ENCODE results near the gene GRAMD2B. TPM values are rescaled to one million over a fixed set of nuclear protein-coding genes. Genes with fewer than 3 reads are reported as not detected.

Gene GRAMD2B
- total and polyA plus RNA-seq, 12 donors = 4.0 to 80.9 (median 25.2) TPM

- intact Hi-C loops (cut with DNase I) = loop anchor here in 1 of 2 donors (10.0 kb wide), 2 partner anchors 45 to 85 kb away; no protein-coding TSS in a partner anchor
- Histone ChIP-seq H3K27ac (peak overlapping the region; percentile 45 to 74 (median 66)), H3K27me3 (no peaks in the 10 kb centered on the region), H3K4me1 (replicated peaks in 1 of 2) (peaks cover 10 to 28% of the 10 kb centered on the region in 2 donors), H3K4me3 (no peak overlapping the region), H3K36me3 (replicated peaks in 1 of 2) (no peaks in the 10 kb centered on the region), H3K9me3 (replicated peaks in 1 of 3) (no peaks in the 10 kb centered on the region)
- WGBS, 4 donors = 30 to 39% (median 34%) methylated on average over 8 of the region's 8 CpGs
- TF ChIP-seq POLR2A (IDR thresholded peaks at IDR 0.05) (peak in 1 of 2 donors; percentile 41), CTCF (IDR thresholded peaks at IDR 0.05) (no peak)
- DNase-seq = peak in 5 of 7 donors; percentile 39 to 60 (median 49)
Observed at GRCh38 chr5:126449751-126450271, 26.6 kb downstream of the GRAMD2B start.

GRCh38 chr5:126450346-126450745, 27.1 kb downstream of the GRAMD2B start:
- H3K27ac ChIP-seq = peak overlapping the region in 4 of 5 donors; percentile 57 to 74 (median 69)
- peaks cover 10 to 28% of the 10 kb centered on the region in 2 donors for H3K4me1 ChIP-seq (replicated peaks in 1 of 2)
- no peak for TF ChIP-seq CTCF (IDR thresholded peaks at IDR 0.05)
- no peak for TF ChIP-seq POLR2A (IDR thresholded peaks at IDR 0.05)
- 36 to 82% (median 48%) methylated on average over 5 of the region's 5 CpGs for WGBS, 4 donors
- DNase-seq = peak in 1 of 7 donors; percentile 21
- no peaks in the 10 kb centered on the region for H3K27me3 ChIP-seq
- no peaks in the 10 kb centered on the region for H3K9me3 ChIP-seq (replicated peaks in 1 of 3)
- H3K4me3 ChIP-seq = no peak overlapping the region
- intact Hi-C loops (cut with DNase I) = no loop called here
- no peaks in the 10 kb centered on the region for H3K36me3 ChIP-seq (replicated peaks in 1 of 2)

GRCh38 chr5:126450907-126451306, 27.7 kb downstream of the GRAMD2B start:
- DNase-seq = no peak
- TF ChIP-seq CTCF (IDR thresholded peaks at IDR 0.05) (no peak), POLR2A (IDR thresholded peaks at IDR 0.05) (no peak)
- intact Hi-C loops (cut with DNase I) = no loop called here
- Histone ChIP-seq H3K4me1 (replicated peaks in 1 of 2) (peaks cover 10 to 28% of the 10 kb centered on the region in 2 donors), H3K27ac (no peak overlapping the region), H3K9me3 (replicated peaks in 1 of 3) (no peaks in the 10 kb centered on the region), H3K36me3 (replicated peaks in 1 of 2) (no peaks in the 10 kb centered on the region), H3K27me3 (no peaks in the 10 kb centered on the region), H3K4me3 (no peak overlapping the region)
- WGBS, 4 donors = 69 to 80% (median 74%) methylated on average over 2 to 5 of the region's 5 CpGs

- no peaks in the 10 kb centered on the region for H3K27me3 ChIP-seq
- intact Hi-C loops (cut with DNase I) = no loop called here
- peaks cover 10 to 32% of the 10 kb centered on the region in 2 donors for H3K4me1 ChIP-seq (replicated peaks in 1 of 2)
- no peak for TF ChIP-seq POLR2A (IDR thresholded peaks at IDR 0.05)
- no peak for TF ChIP-seq CTCF (IDR thresholded peaks at IDR 0.05)
- H3K9me3 ChIP-seq (replicated peaks in 1 of 3) = no peaks in the 10 kb centered on the region
- H3K4me3 ChIP-seq = no peak overlapping the region
- DNase-seq = no peak
- H3K36me3 ChIP-seq (replicated peaks in 1 of 2) = no peaks in the 10 kb centered on the region
- WGBS, 4 donors = 89 to 100% (median 93%) methylated on average over 1 of the region's 1 CpG
- no peak overlapping the region for H3K27ac ChIP-seq
Observed at GRCh38 chr5:126452477-126452876, 29.3 kb downstream of the GRAMD2B start.
